Astrocyte of the cerebellum (primary cell): ENCODE data around the gene TREH.
A peak's percentile ranks its signal among the peaks of the same experiment; 100 is the strongest.

Experiments used
- DNase-seq: peaks from one replicate; pipeline ENCODE4 v3.0.0-alpha.2; 2011; ENCODE audit warnings: low read depth
- H3K4me3 ChIP-seq: 2 replicates; pipeline ENCODE4 v1.5.1; 2011; ENCODE audit warnings: mild to moderate bottlenecking, low read depth, low read length, moderate library complexity
- in situ Hi-C: cut with HindIII; loops from 2 replicates; pipeline ENCODE4 v1.10.0; 2017; ENCODE audit warnings: low sequenced_read_pairs
- TF ChIP-seq, protein P1 (sequence below): IDR thresholded peaks from 2 replicates; pipeline ENCODE4 v1.5.1; 2012; ENCODE audit warnings: low read length, low read depth, moderate library complexity, mild to moderate bottlenecking; ENCODE audit errors: missing control alignments

Gene TREH

DNA sequence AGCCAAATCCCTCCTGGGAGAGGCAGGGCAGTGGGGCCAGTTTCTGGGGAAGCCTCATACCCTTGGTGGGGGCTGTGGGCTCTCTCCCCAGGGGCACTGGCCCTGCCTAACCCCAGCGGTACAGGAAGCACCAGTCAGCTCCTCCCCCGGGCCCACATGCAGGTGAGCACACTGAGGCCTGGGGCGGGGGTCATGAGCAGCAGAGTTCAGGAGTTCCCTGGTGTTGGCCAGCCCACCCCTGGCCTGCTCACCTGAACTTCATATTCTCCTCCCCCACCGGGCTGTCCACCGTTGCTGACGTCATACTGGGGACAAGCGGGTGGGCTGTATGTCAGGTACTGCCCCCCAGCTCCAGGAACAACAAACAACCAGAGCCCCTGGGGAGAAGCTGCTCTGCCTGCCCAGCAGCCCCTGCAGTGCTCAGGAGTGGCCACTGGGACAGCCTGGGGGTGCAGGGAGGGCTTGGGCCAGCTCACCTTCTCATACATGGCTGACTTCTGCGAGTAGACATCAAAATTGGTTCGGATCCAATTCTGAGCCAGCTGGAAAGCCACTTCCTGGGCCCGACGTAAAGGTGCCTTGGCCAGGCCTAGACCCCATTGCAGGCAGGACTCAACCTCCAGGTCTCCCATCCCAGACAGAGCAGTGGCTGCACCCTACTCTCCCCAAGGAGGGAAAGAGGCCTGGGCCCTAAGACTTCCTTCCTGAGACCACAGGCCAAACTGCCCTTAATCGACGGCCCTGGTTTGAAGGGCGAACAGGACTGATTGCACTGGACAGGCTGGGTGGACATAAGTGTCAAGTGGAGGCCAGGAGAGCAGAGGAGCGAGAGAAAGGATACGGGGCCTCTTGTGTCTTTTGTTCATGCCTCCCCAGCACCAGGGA lies 20.8 kb downstream of the TREH start:
- no peak overlapping the region for H3K4me3 ChIP-seq
- TF ChIP-seq, protein P1, sequence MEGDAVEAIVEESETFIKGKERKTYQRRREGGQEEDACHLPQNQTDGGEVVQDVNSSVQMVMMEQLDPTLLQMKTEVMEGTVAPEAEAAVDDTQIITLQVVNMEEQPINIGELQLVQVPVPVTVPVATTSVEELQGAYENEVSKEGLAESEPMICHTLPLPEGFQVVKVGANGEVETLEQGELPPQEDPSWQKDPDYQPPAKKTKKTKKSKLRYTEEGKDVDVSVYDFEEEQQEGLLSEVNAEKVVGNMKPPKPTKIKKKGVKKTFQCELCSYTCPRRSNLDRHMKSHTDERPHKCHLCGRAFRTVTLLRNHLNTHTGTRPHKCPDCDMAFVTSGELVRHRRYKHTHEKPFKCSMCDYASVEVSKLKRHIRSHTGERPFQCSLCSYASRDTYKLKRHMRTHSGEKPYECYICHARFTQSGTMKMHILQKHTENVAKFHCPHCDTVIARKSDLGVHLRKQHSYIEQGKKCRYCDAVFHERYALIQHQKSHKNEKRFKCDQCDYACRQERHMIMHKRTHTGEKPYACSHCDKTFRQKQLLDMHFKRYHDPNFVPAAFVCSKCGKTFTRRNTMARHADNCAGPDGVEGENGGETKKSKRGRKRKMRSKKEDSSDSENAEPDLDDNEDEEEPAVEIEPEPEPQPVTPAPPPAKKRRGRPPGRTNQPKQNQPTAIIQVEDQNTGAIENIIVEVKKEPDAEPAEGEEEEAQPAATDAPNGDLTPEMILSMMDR: peak; percentile 25
- no peak for DNase-seq
- in situ Hi-C loops: no loop called here

DNA sequence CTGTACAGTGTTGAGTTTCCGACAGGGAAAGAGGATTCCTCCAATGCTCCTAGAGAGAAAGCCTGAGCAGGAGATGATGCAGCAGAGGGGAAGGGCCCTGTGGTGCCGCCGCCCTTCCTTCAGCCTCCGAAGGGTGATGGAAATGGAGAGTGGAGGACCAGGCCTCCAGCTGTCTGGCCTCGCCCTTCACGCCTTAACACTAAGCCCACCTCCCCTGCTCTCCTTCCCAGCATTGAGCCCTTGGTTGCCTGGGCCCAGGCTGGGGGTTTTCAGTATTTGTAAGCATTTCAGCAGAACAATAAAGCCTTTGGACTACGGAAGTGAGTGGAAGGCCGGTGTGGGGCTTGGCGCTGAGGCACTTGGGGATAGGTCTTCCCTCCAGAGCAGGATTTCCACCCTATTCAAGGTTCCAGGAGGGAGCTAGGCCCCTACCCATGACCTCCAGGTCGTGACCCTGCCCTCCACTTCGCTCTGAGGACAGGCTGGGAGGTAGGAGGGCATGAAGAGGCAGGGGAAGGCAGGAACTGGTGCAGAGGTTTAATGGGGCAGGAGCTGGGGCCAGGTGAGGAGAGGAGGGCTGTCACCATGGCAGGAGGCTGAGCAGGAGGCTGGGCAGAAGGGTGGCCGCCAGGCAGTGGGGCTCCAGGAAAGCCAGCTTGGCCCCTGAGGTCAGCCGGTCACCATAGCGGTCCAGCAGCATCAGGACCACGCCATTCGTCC lies 21.6 kb downstream of the TREH start:
- in situ Hi-C loops: no loop called here
- TF ChIP-seq, protein P1: no peak
- DNase-seq: no peak

DNA sequence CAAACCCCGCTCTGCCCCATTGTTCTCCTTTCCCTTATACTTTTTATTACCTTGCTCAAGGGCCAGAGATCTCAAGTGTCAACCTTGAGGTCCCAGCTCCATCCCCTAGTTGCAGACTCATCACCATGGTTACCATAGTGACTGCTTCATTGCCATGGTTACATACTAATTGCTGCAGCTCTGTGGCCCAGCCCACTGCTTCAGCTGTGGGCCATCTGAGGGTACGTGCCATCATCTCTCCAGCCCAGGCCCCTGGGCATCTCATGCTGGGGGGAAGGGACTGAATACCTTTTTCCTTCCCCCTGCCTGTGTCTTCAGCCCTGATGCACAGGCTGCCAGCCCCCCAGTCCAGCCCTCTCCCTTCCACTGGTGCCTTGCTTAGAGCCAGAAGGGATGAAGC lies 22.2 kb downstream of the TREH start:
- no peak overlapping the region for H3K4me3 ChIP-seq
- no peak for DNase-seq
- TF ChIP-seq, protein P1: no peak
- in situ Hi-C loops: no loop called here

More for the DNA sequence above, 21.6 kb downstream of the TREH start:
- no peak overlapping the region for H3K4me3 ChIP-seq

DNA sequence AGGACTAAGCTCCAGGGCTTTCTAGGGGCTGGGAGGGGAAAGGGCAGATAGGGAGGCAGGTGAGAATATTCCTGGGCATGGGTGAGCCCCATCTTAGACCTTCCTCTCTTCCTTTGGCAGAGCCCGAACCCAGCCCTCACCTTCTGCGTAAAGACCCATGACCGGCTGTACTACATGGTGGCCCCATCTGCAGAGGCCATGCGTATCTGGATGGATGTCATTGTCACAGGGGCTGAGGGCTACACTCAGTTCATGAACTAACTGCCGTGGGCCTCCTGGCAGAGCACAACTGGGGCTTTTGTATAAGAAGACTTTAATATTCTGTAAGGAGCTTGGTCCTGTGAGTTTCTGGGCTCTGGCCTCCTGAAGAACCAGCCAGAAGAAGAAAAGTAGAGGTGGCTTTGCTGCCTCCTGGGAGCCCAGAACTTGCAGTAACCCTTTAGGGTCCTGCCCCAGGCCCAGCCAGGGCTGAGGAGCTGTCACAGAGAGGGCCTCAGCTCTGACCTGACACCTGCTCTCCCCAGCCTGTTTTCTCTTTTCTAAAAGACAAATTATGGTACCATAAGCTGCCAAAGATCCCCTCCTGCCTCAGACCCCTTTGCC lies 22.8 kb downstream of the TREH start:
- in situ Hi-C loops: no loop called here
- DNase-seq: no peak
- no peak overlapping the region for H3K4me3 ChIP-seq
- TF ChIP-seq, protein P1: no peak

DNA sequence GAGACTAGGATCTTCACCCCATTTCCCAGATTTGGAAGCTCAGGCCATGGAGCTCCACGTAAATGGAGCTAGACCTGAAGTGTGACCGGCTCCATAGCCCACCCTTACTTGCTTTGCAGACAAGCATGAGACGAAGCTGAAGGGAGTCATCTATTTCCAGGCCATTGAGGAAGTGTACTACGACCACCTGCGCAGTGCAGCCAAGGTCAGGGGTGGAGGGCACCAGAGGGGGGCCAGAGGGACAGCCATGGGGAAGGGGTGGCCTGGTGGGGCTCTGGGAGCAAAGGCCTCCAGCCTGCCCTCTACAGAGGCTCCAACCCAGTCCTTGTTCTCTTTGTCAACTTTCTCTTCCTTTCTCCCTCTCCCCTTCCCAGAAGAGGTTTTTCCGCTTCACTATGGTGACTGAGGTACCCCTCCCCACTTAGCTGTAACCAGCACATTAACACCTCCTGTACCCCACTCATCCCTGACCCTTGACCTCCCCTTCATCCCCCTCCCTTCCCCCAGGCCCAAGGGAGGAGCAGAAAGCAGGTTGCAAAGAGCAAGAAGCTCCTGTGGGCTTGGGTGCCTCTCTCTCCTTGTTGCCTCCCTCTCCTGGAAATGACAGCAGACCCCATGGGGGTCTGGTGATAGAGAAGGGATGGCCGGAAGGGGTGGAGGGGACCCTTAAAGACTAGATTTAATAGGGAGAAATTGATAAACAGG lies 23.8 kb downstream of the TREH start:
- no peak for DNase-seq
- TF ChIP-seq, protein P1: no peak
- H3K4me3 ChIP-seq: no peak overlapping the region
- in situ Hi-C loops: no loop called here
